A549 treated with CORT108297 at 1 μM for 4 hours (cell line): ENCODE results near the gene CCR9. TPM values are rescaled to one million over a fixed set of nuclear protein-coding genes. Genes with fewer than 3 reads are reported as not detected.

Experiments used
- total RNA-seq: library from RNA; stranded (reverse); fragments of 200-300 nt; extraction: Qiagen RNA extraction; gene quantifications from 5 replicates; pipeline ENCODE4 v1.2.3, GENCODE V29; 2022

CCR9 gene, protein sequence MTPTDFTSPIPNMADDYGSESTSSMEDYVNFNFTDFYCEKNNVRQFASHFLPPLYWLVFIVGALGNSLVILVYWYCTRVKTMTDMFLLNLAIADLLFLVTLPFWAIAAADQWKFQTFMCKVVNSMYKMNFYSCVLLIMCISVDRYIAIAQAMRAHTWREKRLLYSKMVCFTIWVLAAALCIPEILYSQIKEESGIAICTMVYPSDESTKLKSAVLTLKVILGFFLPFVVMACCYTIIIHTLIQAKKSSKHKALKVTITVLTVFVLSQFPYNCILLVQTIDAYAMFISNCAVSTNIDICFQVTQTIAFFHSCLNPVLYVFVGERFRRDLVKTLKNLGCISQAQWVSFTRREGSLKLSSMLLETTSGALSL
- total RNA-seq, result not detected in 5 replicates

DNA sequence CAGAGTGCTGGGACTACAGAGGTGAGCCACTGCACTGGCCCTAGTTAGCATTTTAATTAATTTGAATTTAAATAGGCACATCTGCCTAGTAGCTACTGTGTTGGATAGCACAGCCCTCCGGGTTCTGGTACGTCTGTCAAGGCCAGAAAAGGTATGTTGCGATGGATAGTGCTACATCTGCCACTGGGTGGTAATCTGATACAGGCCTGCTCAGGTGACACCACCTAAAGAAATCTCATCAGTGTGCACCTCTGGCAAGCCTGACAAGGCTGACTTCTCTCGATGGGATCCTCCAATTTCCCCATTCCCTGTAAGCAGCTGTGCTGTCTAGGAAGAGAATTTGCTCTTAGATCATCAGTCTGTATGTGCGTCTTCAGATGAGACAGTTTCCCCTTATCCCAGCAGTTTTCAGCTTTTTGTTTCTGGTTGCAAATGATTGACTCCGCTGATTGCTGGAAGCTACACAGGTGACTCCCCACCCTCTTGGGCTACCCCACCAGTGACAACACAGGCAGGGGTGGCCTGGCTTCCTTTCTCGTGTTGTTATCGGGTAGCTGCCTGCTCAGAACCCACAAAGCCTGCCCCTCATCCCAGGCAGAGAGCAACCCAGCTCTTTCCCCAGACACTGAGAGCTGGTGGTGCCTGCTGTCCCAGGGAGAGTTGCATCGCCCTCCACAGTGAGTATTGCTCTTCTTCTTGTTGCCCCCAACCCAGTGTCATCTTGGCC lies at the start of gene CCR9:
Gene CCR9, plus strand, starts transcription at position 565 of the 727 bp plus-strand sequence. CDS start 8,391 bp downstream, outside the sequence.

DNA sequence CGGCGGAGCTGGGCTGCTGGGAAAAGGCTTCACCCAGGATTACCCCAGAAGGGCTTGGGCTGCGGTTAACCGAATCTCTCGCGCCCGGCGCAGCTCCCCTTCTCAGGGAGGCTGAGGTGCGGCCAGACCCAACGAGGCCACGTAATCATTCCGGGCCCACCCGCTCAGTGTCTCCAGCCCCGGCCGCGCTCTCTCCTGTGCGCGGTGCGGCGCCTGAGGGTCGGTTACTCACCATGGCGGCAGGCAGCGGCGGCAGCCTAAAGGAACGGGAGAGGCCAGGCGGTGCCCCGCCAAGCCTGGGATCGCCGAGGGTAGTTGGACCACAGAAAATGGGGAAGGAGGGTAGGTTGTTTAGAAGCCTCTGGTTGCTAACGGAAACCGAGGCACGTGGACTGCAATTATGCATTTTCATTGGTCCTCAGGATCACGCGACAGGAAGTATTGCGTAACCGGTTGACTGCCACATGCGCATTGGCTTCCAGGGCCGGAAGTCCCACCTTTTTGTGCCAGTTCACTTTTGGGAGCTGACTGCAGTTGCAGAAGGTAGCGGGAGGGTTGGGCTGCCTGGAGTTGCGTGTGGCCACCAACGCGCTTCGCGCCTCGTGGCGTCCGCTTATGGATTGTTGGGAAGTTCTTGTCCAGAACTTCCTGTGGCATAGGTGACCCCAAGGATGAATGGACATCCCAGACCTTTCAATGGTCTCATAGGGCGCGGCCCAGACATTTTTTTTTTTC lies 44.4 kb upstream of the CCR9 start, which contains the start of gene LZTFL1:
Gene LZTFL1, minus strand, starts transcription at position 363 of the 735 bp plus-strand sequence. Its CDS starts 128 bp downstream, at position 235.

DNA sequence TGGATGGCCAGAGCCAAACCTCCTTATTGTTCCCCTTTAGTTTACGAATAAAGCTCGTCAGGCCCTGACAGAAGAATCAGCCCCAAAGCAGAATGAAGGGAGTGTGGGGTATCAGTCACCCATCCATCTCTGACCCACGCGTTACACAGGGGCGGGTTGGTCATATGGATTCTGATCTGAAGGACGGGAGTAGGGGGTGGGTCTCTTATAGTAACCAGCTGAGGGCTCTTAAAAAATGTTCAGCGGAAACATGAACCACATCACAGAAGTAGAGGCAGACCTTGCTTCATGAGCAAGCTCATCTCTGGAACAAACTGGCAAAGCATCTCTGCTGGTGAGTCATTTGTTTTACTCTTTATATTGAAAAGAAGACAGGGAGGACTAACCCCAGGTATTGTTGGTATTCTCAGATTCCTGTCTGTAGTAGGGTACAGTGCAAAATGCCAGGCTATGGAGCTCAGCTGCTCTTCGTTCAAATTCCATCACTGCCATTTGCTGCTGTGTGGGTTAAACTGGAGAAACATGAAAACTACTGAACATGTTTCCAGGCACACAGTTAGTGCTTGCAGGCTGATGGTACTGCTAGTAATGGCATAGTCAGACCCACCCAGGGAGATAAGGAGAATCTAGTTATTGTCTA lies 57.0 kb downstream of the CCR9 start, which contains the start of gene CXCR6:
Gene CXCR6, plus strand, starts transcription at position 258 of the 640 bp plus-strand sequence. CDS start 3,018 bp downstream, outside the sequence.

Other genes with a start within 250 kb of the CCR9 start
- gene SACM1L, start 197.1 kb upstream of the CCR9 start, total RNA-seq, result 15.2 to 17.7 TPM (median 16.1 TPM) in 5 replicates
- gene SLC6A20, start 90.0 kb upstream of the CCR9 start, total RNA-seq, result 0.05 to 0.09 TPM (median 0.07 TPM) in 4 of 5 replicates, not detected in the other
- 15.6 to 17.9 TPM (median 15.6 TPM) in 5 replicates for gene LZTFL1, start 44.4 kb upstream of the CCR9 start, total RNA-seq
- gene CXCR6, start 56.9 kb downstream of the CCR9 start, total RNA-seq, result not detected in 5 replicates
- 4.3 to 5.8 TPM (median 4.9 TPM) in 5 replicates for gene FYCO1, start 109.3 kb downstream of the CCR9 start, total RNA-seq
- not detected in 5 replicates for gene XCR1, start 140.9 kb downstream of the CCR9 start, total RNA-seq